WTC11 (cell line): ENCODE data around the gene PLAAT5. TPM values are rescaled to one million over a fixed set of nuclear protein-coding genes. Genes with fewer than 3 reads are reported as not detected.

Source experiments
- ATAC-seq: fragments of 200-7000 bp; cut with Tn5 transposase; 2 replicates; pipeline ENCODE4 v1.10.0; 2021; ENCODE audit warnings: mild to moderate bottlenecking, moderate library complexity
- CTCF ChIA-PET: fragments of 300-600 bp; sonication (Branson Sonifier 250); formaldehyde crosslinking; loops from one replicate; lab custom pipeline; 2021; ENCODE audit warnings: antibody characterized with exemption; lab: Charles Lee
- POLR2A ChIA-PET: fragments of 350-600 bp; sonication (Branson Sonifier 250); formaldehyde crosslinking; loops from one replicate; lab custom pipeline; 2021; ENCODE audit warnings: antibody characterized with exemption; lab: Charles Lee
- DNase-seq: peaks from one replicate; pipeline ENCODE4 v3.0.0; 2021; ENCODE audit warnings: low spot score
- H3K27ac Mint-ChIP-seq: 2 replicates; pipeline ENCODE4 v1.8.0; 2021; ENCODE audit warnings: mixed read lengths
- H3K27me3 Mint-ChIP-seq: 2 replicates; pipeline ENCODE4 v1.8.0; 2021; ENCODE audit warnings: low read depth, mild to moderate bottlenecking, moderate library complexity, mixed read lengths
- H3K36me3 Mint-ChIP-seq: 2 replicates; pipeline ENCODE4 v1.8.0; 2021; ENCODE audit warnings: mixed read lengths
- H3K4me1 Mint-ChIP-seq: 2 replicates; pipeline ENCODE4 v1.8.0; 2022; ENCODE audit warnings: mixed read lengths
- H3K4me3 Mint-ChIP-seq: 2 replicates; pipeline ENCODE4 v1.8.0; 2021; ENCODE audit warnings: mild to moderate bottlenecking, moderate library complexity, mixed read lengths
- H3K9me3 Mint-ChIP-seq: 2 replicates; pipeline ENCODE4 v1.8.0; 2021; ENCODE audit warnings: mixed read lengths
- CREM ChIP-seq: sonication (generic); formaldehyde crosslinking; IDR thresholded peaks from 2 replicates; pipeline ENCODE4 v1.8.1; 2022; ENCODE audit warnings: mild to moderate bottlenecking, missing genetic modification reagents, moderate library complexity
- E2F4 ChIP-seq: sonication (generic); formaldehyde crosslinking; IDR thresholded peaks from 2 replicates; pipeline ENCODE4 v1.8.1; 2022; ENCODE audit warnings: low read depth, mild to moderate bottlenecking, moderate library complexity, missing genetic modification reagents, borderline replicate concordance
- ESRRA ChIP-seq: sonication (generic); formaldehyde crosslinking; IDR thresholded peaks from 2 replicates; pipeline ENCODE4 v1.8.1; 2022; ENCODE audit warnings: mild to moderate bottlenecking, missing genetic modification reagents, borderline replicate concordance
- FOXJ3 ChIP-seq: sonication (generic); formaldehyde crosslinking; IDR thresholded peaks from 2 replicates; pipeline ENCODE4 v1.9.0; 2021; ENCODE audit warnings: missing genetic modification reagents, mild to moderate bottlenecking, borderline replicate concordance
- FOXP4 ChIP-seq: sonication (generic); formaldehyde crosslinking; IDR thresholded peaks from 2 replicates; pipeline ENCODE4 v1.8.0; 2022; ENCODE audit warnings: mild to moderate bottlenecking, missing genetic modification reagents
- GABPB1 ChIP-seq: sonication (generic); formaldehyde crosslinking; IDR thresholded peaks from 2 replicates; pipeline ENCODE4 v1.8.1; 2023; ENCODE audit warnings: mild to moderate bottlenecking, missing genetic modification reagents
- GRHL2 ChIP-seq: fragments of 250-450 bp; sonication (Bioruptor Pico); IDR thresholded peaks from 2 replicates; pipeline ENCODE4 v1.8.0; 2022; ENCODE audit warnings: mild to moderate bottlenecking, moderate library complexity; ENCODE audit not compliant: insufficient replicate concordance, severe bottlenecking
- JAZF1 ChIP-seq: fragments of 250-450 bp; sonication (Bioruptor Pico); IDR thresholded peaks from 2 replicates; pipeline ENCODE4 v1.9.0; 2021; ENCODE audit warnings: moderate library complexity, mild to moderate bottlenecking, inconsistent platforms
- NR2C2 ChIP-seq: sonication (generic); formaldehyde crosslinking; IDR thresholded peaks from 2 replicates; pipeline ENCODE4 v1.8.0; 2022; ENCODE audit warnings: mild to moderate bottlenecking, missing genetic modification reagents
- PREB ChIP-seq: sonication (generic); formaldehyde crosslinking; IDR thresholded peaks from 2 replicates; pipeline ENCODE4 v1.8.1; 2022; ENCODE audit warnings: mild to moderate bottlenecking, missing genetic modification reagents, moderate library complexity, borderline replicate concordance
- RORB ChIP-seq: fragments of 250-450 bp; sonication (Bioruptor Pico); IDR thresholded peaks from 2 replicates; pipeline ENCODE4 v1.9.0; 2021; ENCODE audit warnings: mild to moderate bottlenecking
- SMAD3 ChIP-seq: sonication (generic); formaldehyde crosslinking; IDR thresholded peaks from 2 replicates; pipeline ENCODE4 v1.8.0; 2022; ENCODE audit warnings: missing genetic modification reagents, mild to moderate bottlenecking, borderline replicate concordance
- TEAD1 ChIP-seq: sonication (generic); formaldehyde crosslinking; IDR thresholded peaks from 2 replicates; pipeline ENCODE4 v1.8.0; 2022; ENCODE audit warnings: mild to moderate bottlenecking, missing genetic modification reagents
- TEAD4 ChIP-seq: sonication (generic); formaldehyde crosslinking; IDR thresholded peaks from 2 replicates; pipeline ENCODE4 v1.8.0; 2022; ENCODE audit warnings: mild to moderate bottlenecking, missing genetic modification reagents
- ZNF121 ChIP-seq: sonication (generic); formaldehyde crosslinking; IDR thresholded peaks from 2 replicates; pipeline ENCODE4 v1.8.0; 2023; ENCODE audit warnings: missing genetic modification reagents
- ZNF138 ChIP-seq: sonication (generic); formaldehyde crosslinking; conservative IDR thresholded peaks from 2 replicates; pipeline ENCODE4 v1.8.1; 2022; ENCODE audit warnings: mild to moderate bottlenecking, moderate library complexity, missing genetic modification reagents
- ZNF423 ChIP-seq: fragments of 250-450 bp; sonication (Bioruptor Pico); IDR thresholded peaks from 2 replicates; pipeline ENCODE4 v2.1.2; 2022; ENCODE audit warnings: mild to moderate bottlenecking, moderate library complexity
- total RNA-seq: library from RNA; stranded (reverse); gene quantifications from 3 replicates; pipeline ENCODE4 v1.2.3, GENCODE V29; 2021
- TF ChIP-seq, protein P1 (sequence below): sonication (generic); formaldehyde crosslinking; IDR thresholded peaks from 2 replicates; pipeline ENCODE4 v1.8.1; 2022; ENCODE audit warnings: missing genetic modification reagents, borderline replicate concordance
- TF ChIP-seq, protein P2 (sequence below): sonication (generic); formaldehyde crosslinking; conservative IDR thresholded peaks from 2 replicates; pipeline ENCODE4 v1.8.1; 2023; ENCODE audit warnings: mild to moderate bottlenecking, low read depth, missing genetic modification reagents, moderate library complexity

The PLAAT5 gene
- total RNA-seq, 1 experiment from 2014 or later, result 23.0 TPM

DNA sequence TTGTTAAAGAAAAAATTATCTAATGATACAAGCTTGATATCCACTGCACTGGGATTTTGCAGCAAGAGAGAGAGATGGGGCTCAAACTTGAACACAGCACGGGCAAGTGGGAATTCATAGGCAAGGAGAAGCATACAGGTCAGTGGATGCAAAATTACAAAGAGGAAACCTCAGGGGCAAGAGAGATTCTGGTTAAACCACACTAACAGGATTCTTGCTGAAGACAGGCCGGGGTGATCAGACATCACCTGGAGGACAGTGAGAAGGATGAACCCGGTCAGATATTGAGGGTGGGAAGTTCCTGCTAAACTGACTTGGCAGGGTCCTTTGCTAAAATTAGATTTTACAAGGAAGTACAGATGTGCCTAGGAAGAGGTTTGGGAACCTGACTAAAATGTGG is 43.1 kb upstream of the PLAAT5 start:
- no peak overlapping the region for H3K4me3 Mint-ChIP-seq
- DNase-seq (no peak), ATAC-seq (no peak)
- TF ChIP-seq GABPB1 (CRISPR knock-in tag) (no peak), RORB (no peak), CREM (CRISPR knock-in tag) (no peak)
- TF ChIP-seq, protein P1, sequence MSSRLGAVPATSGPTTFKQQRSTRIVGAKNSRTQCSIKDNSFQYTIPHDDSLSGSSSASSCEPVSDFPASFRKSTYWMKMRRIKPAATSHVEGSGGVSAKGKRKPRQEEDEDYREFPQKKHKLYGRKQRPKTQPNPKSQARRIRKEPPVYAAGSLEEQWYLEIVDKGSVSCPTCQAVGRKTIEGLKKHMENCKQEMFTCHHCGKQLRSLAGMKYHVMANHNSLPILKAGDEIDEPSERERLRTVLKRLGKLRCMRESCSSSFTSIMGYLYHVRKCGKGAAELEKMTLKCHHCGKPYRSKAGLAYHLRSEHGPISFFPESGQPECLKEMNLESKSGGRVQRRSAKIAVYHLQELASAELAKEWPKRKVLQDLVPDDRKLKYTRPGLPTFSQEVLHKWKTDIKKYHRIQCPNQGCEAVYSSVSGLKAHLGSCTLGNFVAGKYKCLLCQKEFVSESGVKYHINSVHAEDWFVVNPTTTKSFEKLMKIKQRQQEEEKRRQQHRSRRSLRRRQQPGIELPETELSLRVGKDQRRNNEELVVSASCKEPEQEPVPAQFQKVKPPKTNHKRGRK (CRISPR knock-in tag), result no peak
- no peaks in the 10 kb centered on the region for H3K9me3 Mint-ChIP-seq
- ChIA-PET CTCF (no interaction called here), POLR2A (no interaction called here)
- peaks cover 61% of the 10 kb centered on the region for H3K4me1 Mint-ChIP-seq
- peak overlapping the region; percentile 20 for H3K27ac Mint-ChIP-seq
- H3K36me3 Mint-ChIP-seq, result no peaks in the 10 kb centered on the region
- H3K27me3 Mint-ChIP-seq, result no peaks in the 10 kb centered on the region; the same call in 1 of the 2 replicates

GRCh38 chr11:63532799-63533475 is 42.0 kb upstream of the PLAAT5 start:
- Mint-ChIP-seq H3K9me3 (no peaks in the 10 kb centered on the region), H3K27me3 (no peaks in the 10 kb centered on the region), H3K4me1 (peaks cover 69% of the 10 kb centered on the region), H3K4me3 (peak overlapping the region; percentile 26; the same call in 1 of the 2 replicates), H3K27ac (peak overlapping the region; percentile 95), H3K36me3 (no peaks in the 10 kb centered on the region)
- DNase-seq, result no peak
- ChIA-PET CTCF (interaction anchor here (1.9 kb wide), 1 partner anchor 25 kb away, joined by 8 read pairs; no protein-coding TSS in a partner anchor), POLR2A (interaction anchor here (0.6 kb wide), 1 partner anchor 149 kb away, joined by 3 read pairs; the partner anchor contains the start of gene RTN3)
- no peak for ATAC-seq
- TF ChIP-seq JAZF1 (CRISPR knock-in tag) (no peak), CREM (CRISPR knock-in tag) (no peak), ZNF138 (CRISPR knock-in tag) (no peak), TEAD4 (no peak), ZNF121 (CRISPR knock-in tag) (no peak), PREB (CRISPR knock-in tag) (no peak), ZNF423 (no peak), GRHL2 (CRISPR knock-in tag) (no peak), E2F4 (CRISPR knock-in tag) (no peak), SMAD3 (CRISPR knock-in tag) (no peak), ESRRA (CRISPR knock-in tag) (no peak), TEAD1 (CRISPR knock-in tag) (no peak), FOXJ3 (CRISPR knock-in tag) (no peak), NR2C2 (no peak), FOXP4 (CRISPR knock-in tag) (no peak)
- TF ChIP-seq, protein P1 (CRISPR knock-in tag), result no peak
- TF ChIP-seq, protein P2, sequence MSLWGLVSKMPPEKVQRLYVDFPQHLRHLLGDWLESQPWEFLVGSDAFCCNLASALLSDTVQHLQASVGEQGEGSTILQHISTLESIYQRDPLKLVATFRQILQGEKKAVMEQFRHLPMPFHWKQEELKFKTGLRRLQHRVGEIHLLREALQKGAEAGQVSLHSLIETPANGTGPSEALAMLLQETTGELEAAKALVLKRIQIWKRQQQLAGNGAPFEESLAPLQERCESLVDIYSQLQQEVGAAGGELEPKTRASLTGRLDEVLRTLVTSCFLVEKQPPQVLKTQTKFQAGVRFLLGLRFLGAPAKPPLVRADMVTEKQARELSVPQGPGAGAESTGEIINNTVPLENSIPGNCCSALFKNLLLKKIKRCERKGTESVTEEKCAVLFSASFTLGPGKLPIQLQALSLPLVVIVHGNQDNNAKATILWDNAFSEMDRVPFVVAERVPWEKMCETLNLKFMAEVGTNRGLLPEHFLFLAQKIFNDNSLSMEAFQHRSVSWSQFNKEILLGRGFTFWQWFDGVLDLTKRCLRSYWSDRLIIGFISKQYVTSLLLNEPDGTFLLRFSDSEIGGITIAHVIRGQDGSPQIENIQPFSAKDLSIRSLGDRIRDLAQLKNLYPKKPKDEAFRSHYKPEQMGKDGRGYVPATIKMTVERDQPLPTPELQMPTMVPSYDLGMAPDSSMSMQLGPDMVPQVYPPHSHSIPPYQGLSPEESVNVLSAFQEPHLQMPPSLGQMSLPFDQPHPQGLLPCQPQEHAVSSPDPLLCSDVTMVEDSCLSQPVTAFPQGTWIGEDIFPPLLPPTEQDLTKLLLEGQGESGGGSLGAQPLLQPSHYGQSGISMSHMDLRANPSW (CRISPR knock-in tag), result no peak
